CD4-positive, alpha-beta T cell treated with Interferon alpha-2 for 1 hour (primary cell): ENCODE results near the gene GLA.

ENCODE experiments used
- DNase-seq, 2 donors: peaks; one replicate each; pipeline ENCODE4 v3.0.0-alpha.2; 2020 to 2022

GLA gene

GRCh38 chrX:101395789-101396188 lies 11.9 kb downstream of the GLA start:
- DNase-seq: no peak

GRCh38 chrX:101394372-101394771 lies 13.4 kb downstream of the GLA start:
- DNase-seq: no peak

GRCh38 chrX:101393530-101394305 lies 14.0 kb downstream of the GLA start:
- DNase-seq: no peak

- DNase-seq: no peak
These were observed 15.9 kb downstream of the GLA start for GRCh38 chrX:101391831-101392230.

GRCh38 chrX:101390664-101391525 lies 16.8 kb downstream of the GLA start, which contains the start of gene RPL36A:
Gene RPL36A (plus strand): TSS chrX:101391011. CDS start chrX:101391044, 33 bp downstream.
- peak; percentile 84 to 86 for DNase-seq

GRCh38 chrX:101388604-101389003 lies 19.1 kb downstream of the GLA start:
- DNase-seq: no peak

GRCh38 chrX:101386542-101386885 lies 21.2 kb downstream of the GLA start:
- no peak for DNase-seq

GRCh38 chrX:101385795-101386541 lies 21.8 kb downstream of the GLA start, which contains the start of gene BTK:
Gene BTK (minus strand): TSS chrX:101386191. CDS start chrX:101375284, 10,907 bp downstream.
- peak in 1 of 2 donors; percentile 31 for DNase-seq

GRCh38 chrX:101385026-101385684 lies 22.6 kb downstream of the GLA start:
- DNase-seq: no peak

- peak in 1 of 2 donors; percentile 13 for DNase-seq
These were observed 24.0 kb downstream of the GLA start for GRCh38 chrX:101383679-101384205.

GRCh38 chrX:101377547-101377946 lies 30.2 kb downstream of the GLA start:
- no peak for DNase-seq

- DNase-seq: no peak
These were observed 36.7 kb downstream of the GLA start for GRCh38 chrX:101370888-101371504.

- DNase-seq: no peak
These were observed 38.0 kb downstream of the GLA start for GRCh38 chrX:101369687-101370086.

GRCh38 chrX:101368800-101369199 lies 38.9 kb downstream of the GLA start:
- DNase-seq: no peak

GRCh38 chrX:101365301-101365795 lies 42.4 kb downstream of the GLA start:
- DNase-seq: no peak

- no peak for DNase-seq
These were observed 45.0 kb downstream of the GLA start for GRCh38 chrX:101362757-101363156.

- no peak for DNase-seq
These were observed 45.6 kb downstream of the GLA start for GRCh38 chrX:101362116-101362515.

- DNase-seq: no peak
These were observed 47.3 kb downstream of the GLA start for GRCh38 chrX:101360390-101360789.

- no peak for DNase-seq
These were observed 47.8 kb downstream of the GLA start for GRCh38 chrX:101359966-101360365.

GRCh38 chrX:101357166-101357795 lies 50.4 kb downstream of the GLA start:
- DNase-seq: peak in 1 of 2 donors; percentile 8

GRCh38 chrX:101349193-101349562 lies 58.5 kb downstream of the GLA start:
- no peak for DNase-seq
